ENCODE measurements around the gene PSPN.

- no peak for TF ChIP-seq EZH2phosphoT487 (IDR thresholded peaks at IDR 0.05; ENCODE audit: insufficient read depth, low read depth)
- no peak for TF ChIP-seq EZH2 (IDR thresholded peaks at IDR 0.05; ENCODE audit: insufficient read depth, poor library complexity, severe bottlenecking)
These were observed 1.5 kb downstream of the PSPN start for GRCh38 chr19:6374161-6374709.

Data from GM23248 (cell line).